Measurements from ENCODE around the gene JARID2.

Gene JARID2

GRCh38 chr6:15520626-15521203 is 274.8 kb downstream of the JARID2 start:
- H3K4me1 Mint-ChIP-seq (ENCODE audit: low read depth) = peaks cover 2% of the 10 kb centered on the region
- no peak overlapping the region for H3K27ac Mint-ChIP-seq
- peaks cover 12% of the 10 kb centered on the region for H3K36me3 Mint-ChIP-seq
- no peaks in the 10 kb centered on the region for H3K27me3 Mint-ChIP-seq
- no peaks in the 10 kb centered on the region for H3K9me3 Mint-ChIP-seq (ENCODE audit: low read depth)
- H3K4me3 Mint-ChIP-seq = no peak overlapping the region

DNA sequence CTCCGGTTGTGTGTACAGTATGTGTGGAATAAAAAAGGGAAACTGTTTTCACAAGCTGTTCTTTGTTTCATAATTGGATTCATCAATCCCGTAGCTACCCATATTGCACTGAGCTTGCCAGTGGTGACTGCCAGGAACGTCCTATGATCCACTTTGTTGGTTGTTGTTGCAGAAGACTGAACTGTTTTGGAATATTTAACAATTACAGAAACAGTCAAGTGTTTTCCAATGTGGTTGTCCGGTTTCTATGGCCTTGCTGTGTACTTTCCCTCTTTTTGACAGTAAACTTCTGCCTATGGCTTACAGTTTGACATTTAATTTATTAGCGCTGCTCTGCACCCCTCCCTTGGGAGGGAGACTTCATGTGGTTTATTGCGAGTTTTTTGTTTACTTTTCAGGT is 275.7 kb downstream of the JARID2 start:
- peak overlapping the region; percentile 52 for H3K27ac Mint-ChIP-seq
- peaks cover 3% of the 10 kb centered on the region for H3K4me1 Mint-ChIP-seq (ENCODE audit: low read depth)
- peaks cover 17% of the 10 kb centered on the region for H3K36me3 Mint-ChIP-seq

DNA sequence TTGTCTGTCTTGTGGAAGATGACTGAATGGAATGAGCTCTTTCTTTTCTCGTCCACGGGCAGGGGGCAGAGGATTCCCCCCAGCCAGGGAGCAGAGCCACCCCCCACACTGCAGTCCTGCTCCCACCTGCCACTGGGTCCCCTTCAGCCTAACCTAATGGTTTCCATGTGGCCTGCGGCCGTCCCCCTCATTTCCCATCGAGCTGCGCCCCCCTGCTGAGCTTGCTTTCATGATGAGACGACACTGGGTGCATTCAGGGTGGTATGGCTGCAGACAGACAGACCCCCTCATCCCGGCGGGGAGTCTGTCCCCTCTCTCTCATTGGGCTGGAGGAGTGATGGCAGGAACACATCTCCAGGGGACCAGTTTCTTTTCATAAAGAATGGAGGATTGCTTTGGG is 276.2 kb downstream of the JARID2 start:
- Mint-ChIP-seq H3K27ac (peak overlapping the region; percentile 52), H3K4me3 (no peak overlapping the region), H3K9me3 (ENCODE audit: low read depth) (no peaks in the 10 kb centered on the region), H3K4me1 (ENCODE audit: low read depth) (peaks cover 7% of the 10 kb centered on the region), H3K27me3 (no peaks in the 10 kb centered on the region), H3K36me3 (peaks cover 21% of the 10 kb centered on the region)

More for the DNA sequence above, 275.7 kb downstream of the JARID2 start:
- H3K4me3 Mint-ChIP-seq = no peak overlapping the region
- no peaks in the 10 kb centered on the region for H3K27me3 Mint-ChIP-seq
- H3K9me3 Mint-ChIP-seq (ENCODE audit: low read depth) = no peaks in the 10 kb centered on the region

DNA sequence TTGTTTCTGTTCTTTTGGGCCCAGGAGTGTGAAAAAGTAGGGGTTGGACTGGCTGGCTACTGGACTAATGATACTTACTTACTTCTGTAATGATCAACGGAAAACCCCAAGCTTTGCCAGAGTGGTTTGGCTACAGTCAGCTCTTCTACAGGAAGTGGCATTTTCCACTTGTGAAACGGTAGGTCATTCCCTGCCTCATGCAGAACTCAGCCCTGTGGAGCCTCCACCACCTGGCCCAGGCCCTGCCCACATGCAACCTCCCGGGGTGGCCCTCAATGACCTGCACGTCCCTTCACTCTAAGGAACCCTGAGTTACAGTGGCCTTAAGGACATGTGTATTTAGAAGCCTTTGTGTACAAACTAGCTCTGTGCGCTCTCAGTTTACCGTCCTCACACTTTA is 276.6 kb downstream of the JARID2 start:
- Mint-ChIP-seq H3K4me3 (no peak overlapping the region), H3K27ac (peak overlapping the region; percentile 52), H3K9me3 (ENCODE audit: low read depth) (no peaks in the 10 kb centered on the region), H3K27me3 (no peaks in the 10 kb centered on the region), H3K4me1 (ENCODE audit: low read depth) (peaks cover 8% of the 10 kb centered on the region), H3K36me3 (peaks cover 22% of the 10 kb centered on the region)

- Mint-ChIP-seq H3K27me3 (no peaks in the 10 kb centered on the region), H3K9me3 (ENCODE audit: low read depth) (no peaks in the 10 kb centered on the region), H3K4me1 (ENCODE audit: low read depth) (peaks cover 8% of the 10 kb centered on the region), H3K27ac (peak overlapping the region; percentile 52), H3K4me3 (no peak overlapping the region), H3K36me3 (peaks cover 28% of the 10 kb centered on the region)
Observed at GRCh38 chr6:15522856-15523529, 277.1 kb downstream of the JARID2 start.

- H3K9me3 Mint-ChIP-seq (ENCODE audit: low read depth) = no peaks in the 10 kb centered on the region
- no peaks in the 10 kb centered on the region for H3K27me3 Mint-ChIP-seq
- no peak overlapping the region for H3K4me3 Mint-ChIP-seq
- H3K36me3 Mint-ChIP-seq = peaks cover 30% of the 10 kb centered on the region
- peaks cover 8% of the 10 kb centered on the region for H3K4me1 Mint-ChIP-seq (ENCODE audit: low read depth)
- no peak overlapping the region for H3K27ac Mint-ChIP-seq
Observed at GRCh38 chr6:15523679-15524630, 278.1 kb downstream of the JARID2 start.

GRCh38 chr6:15524861-15525401 is 279.1 kb downstream of the JARID2 start:
- Mint-ChIP-seq H3K9me3 (ENCODE audit: low read depth) (no peaks in the 10 kb centered on the region), H3K4me1 (ENCODE audit: low read depth) (peaks cover 10% of the 10 kb centered on the region), H3K27ac (no peak overlapping the region), H3K4me3 (no peak overlapping the region), H3K36me3 (peaks cover 27% of the 10 kb centered on the region), H3K27me3 (no peaks in the 10 kb centered on the region)

GRCh38 chr6:15526212-15526701 is 280.4 kb downstream of the JARID2 start:
- H3K4me3 Mint-ChIP-seq = no peak overlapping the region
- no peaks in the 10 kb centered on the region for H3K9me3 Mint-ChIP-seq (ENCODE audit: low read depth)
- H3K36me3 Mint-ChIP-seq = peaks cover 35% of the 10 kb centered on the region
- peaks cover 20% of the 10 kb centered on the region for H3K4me1 Mint-ChIP-seq (ENCODE audit: low read depth)
- H3K27me3 Mint-ChIP-seq = no peaks in the 10 kb centered on the region
- H3K27ac Mint-ChIP-seq = peak overlapping the region; percentile 43

DNA sequence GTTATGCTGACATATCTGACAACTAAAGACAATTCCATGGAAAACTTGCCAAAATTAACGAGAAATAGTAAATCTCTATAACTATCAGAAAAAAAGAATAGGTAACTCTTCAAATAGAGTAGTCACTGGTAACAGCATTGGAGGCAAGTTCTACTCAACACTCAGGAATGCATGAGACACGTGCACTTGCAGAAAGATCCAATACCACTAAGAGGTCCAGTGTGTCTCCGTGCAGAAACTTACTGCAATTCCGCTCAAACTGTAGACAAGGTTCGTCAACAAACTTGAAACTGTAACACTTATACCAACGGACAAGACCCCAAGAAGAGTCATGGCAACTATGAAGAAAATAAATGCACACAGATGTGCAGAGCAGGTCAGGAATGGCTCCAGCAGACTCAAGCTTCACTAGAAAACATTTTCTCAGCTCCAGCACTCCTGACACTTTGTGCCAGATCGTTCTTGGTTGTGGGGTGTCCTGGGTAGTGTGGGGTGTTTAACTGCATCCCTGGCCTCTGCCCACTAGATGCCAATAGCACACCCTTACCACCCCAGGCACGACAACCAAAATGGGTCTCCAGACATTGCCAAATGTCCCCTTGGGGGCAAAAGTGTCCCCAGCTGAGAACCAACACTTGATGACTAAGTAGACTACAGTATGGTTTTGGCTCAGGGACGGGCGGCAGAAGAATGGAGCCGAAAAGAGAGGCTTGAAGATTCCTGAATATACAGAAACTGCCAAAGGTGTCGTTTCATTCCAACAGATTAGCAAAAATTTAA is 282.2 kb downstream of the JARID2 start:
- no peak overlapping the region for H3K27ac Mint-ChIP-seq
- H3K27me3 Mint-ChIP-seq = no peaks in the 10 kb centered on the region
- no peak overlapping the region for H3K4me3 Mint-ChIP-seq
- peaks cover 37% of the 10 kb centered on the region for H3K36me3 Mint-ChIP-seq
- no peaks in the 10 kb centered on the region for H3K9me3 Mint-ChIP-seq (ENCODE audit: low read depth)
- peaks cover 19% of the 10 kb centered on the region for H3K4me1 Mint-ChIP-seq (ENCODE audit: low read depth)

- peaks cover 19% of the 10 kb centered on the region for H3K4me1 Mint-ChIP-seq (ENCODE audit: low read depth)
- H3K9me3 Mint-ChIP-seq (ENCODE audit: low read depth) = no peaks in the 10 kb centered on the region
- H3K4me3 Mint-ChIP-seq = no peak overlapping the region
- no peaks in the 10 kb centered on the region for H3K27me3 Mint-ChIP-seq
- H3K36me3 Mint-ChIP-seq = peaks cover 35% of the 10 kb centered on the region
- H3K27ac Mint-ChIP-seq = no peak overlapping the region
Observed at GRCh38 chr6:15528870-15529269, 283.0 kb downstream of the JARID2 start.

- Mint-ChIP-seq H3K4me1 (ENCODE audit: low read depth) (peaks cover 19% of the 10 kb centered on the region), H3K4me3 (no peak overlapping the region), H3K36me3 (peaks cover 34% of the 10 kb centered on the region), H3K27ac (no peak overlapping the region), H3K9me3 (ENCODE audit: low read depth) (no peaks in the 10 kb centered on the region), H3K27me3 (no peaks in the 10 kb centered on the region)
Observed at GRCh38 chr6:15530411-15530810, 284.5 kb downstream of the JARID2 start.

DNA sequence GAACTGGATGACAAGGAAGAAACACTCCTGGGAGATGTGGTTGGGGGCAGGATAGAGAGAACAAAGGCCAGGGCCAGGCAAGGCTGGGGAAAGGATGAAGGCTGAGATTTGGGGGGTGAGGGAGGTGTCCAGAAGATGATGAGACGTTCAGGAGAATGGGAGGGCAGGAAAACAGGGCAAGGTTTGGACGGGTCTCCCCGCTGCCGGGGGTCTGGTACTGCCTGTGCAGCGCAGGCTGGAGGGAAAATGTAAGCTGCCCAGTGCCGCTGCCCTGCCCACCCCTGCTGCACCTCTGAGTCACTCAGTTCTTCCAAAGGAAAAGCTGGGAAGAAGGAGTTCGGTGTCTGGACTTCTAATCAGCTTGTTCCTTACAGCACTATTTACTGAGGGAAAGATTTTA is 286.1 kb downstream of the JARID2 start:
- H3K27me3 Mint-ChIP-seq = no peaks in the 10 kb centered on the region
- no peaks in the 10 kb centered on the region for H3K9me3 Mint-ChIP-seq (ENCODE audit: low read depth)
- H3K4me3 Mint-ChIP-seq = no peak overlapping the region
- H3K4me1 Mint-ChIP-seq (ENCODE audit: low read depth) = peaks cover 15% of the 10 kb centered on the region
- no peak overlapping the region for H3K27ac Mint-ChIP-seq
- peaks cover 22% of the 10 kb centered on the region for H3K36me3 Mint-ChIP-seq

GRCh38 chr6:15533379-15534026 is 287.6 kb downstream of the JARID2 start:
- H3K4me3 Mint-ChIP-seq = no peak overlapping the region
- H3K27ac Mint-ChIP-seq = peak overlapping the region; percentile 25
- H3K27me3 Mint-ChIP-seq = no peaks in the 10 kb centered on the region
- H3K36me3 Mint-ChIP-seq = peaks cover 12% of the 10 kb centered on the region
- peaks cover 14% of the 10 kb centered on the region for H3K4me1 Mint-ChIP-seq (ENCODE audit: low read depth)
- H3K9me3 Mint-ChIP-seq (ENCODE audit: low read depth) = no peaks in the 10 kb centered on the region

- Mint-ChIP-seq H3K27ac (peak overlapping the region; percentile 16), H3K4me1 (ENCODE audit: low read depth) (peaks cover 11% of the 10 kb centered on the region), H3K27me3 (no peaks in the 10 kb centered on the region), H3K36me3 (peaks cover 10% of the 10 kb centered on the region), H3K9me3 (ENCODE audit: low read depth) (no peaks in the 10 kb centered on the region), H3K4me3 (no peak overlapping the region)
Observed at GRCh38 chr6:15534974-15535373, 289.1 kb downstream of the JARID2 start.

Data from activated naive CD8-positive, alpha-beta T cell (primary cell).